NCI-H2029 (cell line): Measurements from ENCODE around the gene BTD.

ENCODE experiments used
- DNase-seq: peaks from one replicate; lab custom pipeline; 2025; lab: John Stamatoyannopoulos, UW

BTD gene, protein sequence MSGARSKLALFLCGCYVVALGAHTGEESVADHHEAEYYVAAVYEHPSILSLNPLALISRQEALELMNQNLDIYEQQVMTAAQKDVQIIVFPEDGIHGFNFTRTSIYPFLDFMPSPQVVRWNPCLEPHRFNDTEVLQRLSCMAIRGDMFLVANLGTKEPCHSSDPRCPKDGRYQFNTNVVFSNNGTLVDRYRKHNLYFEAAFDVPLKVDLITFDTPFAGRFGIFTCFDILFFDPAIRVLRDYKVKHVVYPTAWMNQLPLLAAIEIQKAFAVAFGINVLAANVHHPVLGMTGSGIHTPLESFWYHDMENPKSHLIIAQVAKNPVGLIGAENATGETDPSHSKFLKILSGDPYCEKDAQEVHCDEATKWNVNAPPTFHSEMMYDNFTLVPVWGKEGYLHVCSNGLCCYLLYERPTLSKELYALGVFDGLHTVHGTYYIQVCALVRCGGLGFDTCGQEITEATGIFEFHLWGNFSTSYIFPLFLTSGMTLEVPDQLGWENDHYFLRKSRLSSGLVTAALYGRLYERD

DNA sequence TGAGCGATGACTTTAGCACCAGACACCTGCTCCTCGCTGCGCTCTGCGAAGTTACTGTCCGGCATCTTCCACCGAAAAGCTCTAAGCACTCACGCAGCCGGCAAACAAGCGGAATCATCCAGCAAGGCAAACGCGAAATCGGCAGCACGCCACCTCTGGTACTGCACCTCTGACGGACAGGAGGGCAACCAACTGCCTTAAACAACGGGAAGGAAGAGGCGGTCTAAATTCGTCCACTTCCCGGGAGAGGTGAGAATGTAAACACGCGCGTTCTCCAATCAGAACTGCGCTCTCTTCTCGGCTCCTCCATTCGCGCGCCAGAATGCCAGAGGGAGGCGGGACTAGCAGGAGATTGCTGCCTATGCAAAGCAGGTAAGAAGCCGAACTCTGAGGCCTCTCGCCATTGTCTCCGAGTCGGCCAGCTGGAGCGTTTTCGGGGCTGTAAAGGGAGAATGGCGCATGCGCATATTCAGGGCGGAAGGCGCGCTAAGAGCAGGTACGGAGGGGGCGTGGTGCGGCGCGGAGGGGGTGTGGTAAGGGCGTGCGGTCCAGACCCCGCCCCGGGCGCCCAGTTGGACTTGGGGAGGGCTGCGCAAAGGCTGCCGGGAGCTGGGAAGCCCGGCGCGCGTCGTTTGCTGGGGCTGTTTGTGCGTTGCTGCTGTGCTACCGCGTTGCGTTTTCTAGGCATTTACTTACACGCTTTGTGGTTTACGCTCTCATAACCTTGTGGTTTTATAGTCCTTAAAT lies at the start of gene BTD, which contains the start of gene HACL1:
TSS of gene BTD (plus strand) at position 347 of the 747 bp plus-strand sequence. CDS start 33,695 bp downstream, outside the sequence.
TSS of gene HACL1 (minus strand) at position 171 of the 747 bp plus-strand sequence. CDS start at position 65, 106 bp downstream.
- no peak for DNase-seq

DNA sequence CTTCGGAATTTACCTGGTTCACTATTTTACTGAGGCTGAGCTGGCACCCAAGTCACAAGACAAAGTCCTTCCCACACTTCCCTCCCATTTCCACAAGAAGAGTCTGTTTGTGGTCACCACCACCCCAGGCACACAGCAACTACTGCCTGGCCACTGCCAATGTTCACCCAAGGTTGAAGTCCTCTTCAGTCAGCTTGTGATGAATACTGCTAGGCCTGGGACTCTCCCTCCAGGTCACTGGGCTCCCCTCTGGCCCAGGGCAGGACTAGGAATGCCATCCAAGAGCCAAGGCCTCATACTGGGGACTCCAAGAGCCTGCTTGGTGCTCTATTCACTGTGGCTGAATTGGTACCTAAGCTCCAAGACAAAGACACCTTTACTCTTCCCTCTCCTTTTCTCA lies 49.6 kb upstream of the BTD start:
- no peak for DNase-seq

GRCh38 chr3:15553749-15554148 lies 47.8 kb upstream of the BTD start:
- DNase-seq: no peak

DNA sequence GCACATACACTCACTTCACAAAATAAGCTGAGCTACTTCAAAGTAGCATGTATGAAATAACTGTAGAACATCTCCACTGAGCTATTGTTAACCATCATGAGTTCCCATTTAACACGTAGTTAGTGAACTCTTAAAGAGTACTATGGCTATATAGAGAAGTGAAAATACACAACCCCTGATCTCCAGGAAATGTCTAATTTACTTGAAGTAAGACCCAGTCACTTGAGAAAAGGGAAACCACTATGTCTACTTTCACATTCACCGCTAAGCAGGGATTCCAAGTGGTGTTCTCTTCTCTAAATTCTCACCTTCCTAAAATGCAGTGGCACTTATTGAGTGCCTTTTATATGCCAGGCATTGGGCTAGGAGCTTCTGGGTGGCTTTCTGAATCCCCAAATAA lies 45.0 kb upstream of the BTD start:
- DNase-seq: no peak

DNA sequence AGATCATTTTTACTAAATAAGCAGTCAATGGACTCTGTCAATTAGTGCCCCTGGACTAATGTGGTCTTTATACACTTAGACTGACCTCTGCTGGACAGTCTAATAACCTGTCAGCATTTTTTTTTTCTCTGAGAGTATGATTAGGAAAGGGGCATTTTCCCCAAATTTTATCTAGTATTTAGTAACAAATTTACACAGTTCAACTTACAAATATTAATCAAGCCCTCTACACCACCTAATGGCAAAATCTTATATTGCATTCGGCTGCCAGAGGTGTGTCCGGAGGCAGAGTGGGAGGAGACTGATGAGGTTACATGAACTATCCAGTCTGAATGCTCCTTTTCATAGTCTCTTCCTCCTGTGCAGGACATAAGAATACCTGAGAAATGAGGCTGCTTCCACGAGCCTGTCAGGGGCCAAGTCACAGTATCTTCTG lies 44.0 kb upstream of the BTD start:
- peak; percentile 58 for DNase-seq

- no peak for DNase-seq
These were observed 43.0 kb upstream of the BTD start for GRCh38 chr3:15558581-15558980.

- DNase-seq: no peak
These were observed 39.0 kb upstream of the BTD start for GRCh38 chr3:15562560-15562959.

DNA sequence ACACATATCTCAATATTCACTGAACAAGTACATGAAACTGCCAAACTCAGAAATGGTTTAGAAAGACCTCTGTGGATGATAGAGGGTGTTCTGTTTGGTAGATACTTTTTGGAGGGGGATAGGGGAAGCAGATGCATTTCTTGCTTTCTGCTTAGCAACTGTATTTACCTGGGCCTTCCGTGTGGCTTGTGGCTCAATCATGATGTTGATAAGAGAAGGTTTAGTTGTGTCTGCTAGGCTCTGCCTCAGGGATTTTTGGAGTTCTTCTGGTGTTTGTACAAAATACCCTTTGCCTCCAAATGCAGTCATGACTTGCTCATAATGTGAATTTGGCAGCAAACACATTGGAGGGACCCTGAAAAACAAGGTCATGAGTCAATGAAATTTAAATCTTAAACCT lies 38.4 kb upstream of the BTD start:
- no peak for DNase-seq

DNA sequence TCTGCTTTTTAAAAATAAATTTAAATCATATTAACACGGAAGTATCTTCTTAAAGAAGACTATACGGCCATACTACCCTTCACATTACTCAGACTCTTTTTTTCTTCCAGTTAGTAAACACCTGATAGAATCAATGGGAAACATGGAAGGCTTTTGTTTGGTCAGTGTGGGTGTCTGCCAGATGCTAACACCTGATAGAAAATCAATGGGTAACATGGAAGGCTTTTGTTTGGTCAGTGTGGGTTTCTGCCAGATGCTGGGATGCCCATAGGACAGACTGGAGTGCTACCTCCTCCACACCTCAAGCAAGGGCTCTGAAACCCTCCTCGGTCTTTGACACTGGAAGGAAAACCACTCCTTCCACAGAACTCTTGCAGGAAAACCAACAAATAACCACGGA lies 29.4 kb upstream of the BTD start:
- DNase-seq: peak; percentile 39

DNA sequence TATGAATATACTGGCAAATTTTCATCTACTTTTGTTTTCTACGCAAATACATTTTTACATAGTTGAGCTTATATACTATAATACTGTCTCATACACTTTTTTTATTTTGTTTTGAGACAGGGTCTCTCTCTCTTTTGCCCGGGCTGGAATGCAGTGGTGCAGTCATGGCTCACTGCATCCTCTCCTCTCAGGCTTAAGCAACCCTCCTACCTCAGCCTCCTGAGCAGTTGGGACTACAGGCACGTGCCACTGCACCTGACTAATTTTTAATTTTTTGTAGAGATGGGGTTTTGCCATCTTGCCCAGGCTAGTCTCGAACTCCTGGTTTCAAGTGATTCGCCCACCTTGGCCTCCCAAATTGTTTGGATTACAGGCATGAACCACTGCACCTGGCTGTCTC lies 26.1 kb upstream of the BTD start:
- no peak for DNase-seq

GRCh38 chr3:15576475-15576874 lies 25.1 kb upstream of the BTD start:
- DNase-seq: no peak

GRCh38 chr3:15578289-15578867 lies 23.2 kb upstream of the BTD start:
- no peak for DNase-seq

DNA sequence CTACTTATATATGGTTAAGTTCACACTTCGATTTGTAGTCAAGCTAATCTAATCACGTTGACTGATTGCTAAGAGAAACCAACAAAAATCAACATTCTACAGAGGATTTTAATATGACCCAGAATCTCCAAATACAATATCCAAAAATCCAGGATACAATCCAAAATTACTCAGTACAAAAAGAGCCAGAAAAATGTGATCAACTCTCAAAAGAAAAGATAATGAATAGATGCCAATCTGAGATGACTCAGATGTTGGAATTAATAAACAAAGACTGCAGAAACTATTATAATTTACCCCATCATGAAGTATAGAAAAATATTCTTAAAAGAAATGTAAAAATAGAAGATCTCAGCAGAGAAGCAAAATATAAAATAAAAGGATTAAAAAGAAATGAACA lies 22.5 kb upstream of the BTD start:
- DNase-seq: no peak

- DNase-seq: no peak
These were observed 19.8 kb upstream of the BTD start for GRCh38 chr3:15581471-15582394.

DNA sequence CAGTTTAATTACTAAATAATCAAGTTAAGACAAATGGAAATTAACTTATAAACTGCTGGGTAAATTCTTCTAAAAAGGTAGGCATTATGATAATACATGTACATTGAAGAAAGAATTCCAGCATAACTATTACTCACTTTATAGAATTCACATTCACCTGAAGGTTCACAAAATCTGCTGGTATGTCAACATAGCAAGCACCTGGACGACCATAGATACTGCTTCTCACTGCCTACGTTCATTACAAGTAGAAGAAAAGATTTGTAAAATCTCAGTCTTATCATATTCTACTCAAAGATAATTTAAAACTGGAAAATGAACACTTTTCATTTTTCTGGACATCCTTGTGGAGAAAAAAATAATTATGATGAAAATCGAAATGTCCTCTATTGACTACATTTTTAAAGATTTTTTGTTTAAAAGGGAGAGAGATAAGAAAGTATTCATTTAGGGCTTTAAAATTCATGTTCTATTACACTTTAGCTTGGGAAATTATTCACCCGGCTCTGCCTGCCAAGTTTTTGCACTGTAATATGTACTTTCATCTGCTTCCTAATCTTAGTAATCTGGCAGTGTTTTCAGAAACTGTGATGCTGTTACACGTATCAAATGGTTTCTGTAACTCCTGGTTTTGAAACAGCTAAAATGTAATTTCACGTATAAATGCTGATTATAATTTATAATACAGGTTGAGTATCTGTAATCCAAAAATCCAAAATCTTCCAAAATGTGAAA lies 16.3 kb upstream of the BTD start:
- DNase-seq: no peak

DNA sequence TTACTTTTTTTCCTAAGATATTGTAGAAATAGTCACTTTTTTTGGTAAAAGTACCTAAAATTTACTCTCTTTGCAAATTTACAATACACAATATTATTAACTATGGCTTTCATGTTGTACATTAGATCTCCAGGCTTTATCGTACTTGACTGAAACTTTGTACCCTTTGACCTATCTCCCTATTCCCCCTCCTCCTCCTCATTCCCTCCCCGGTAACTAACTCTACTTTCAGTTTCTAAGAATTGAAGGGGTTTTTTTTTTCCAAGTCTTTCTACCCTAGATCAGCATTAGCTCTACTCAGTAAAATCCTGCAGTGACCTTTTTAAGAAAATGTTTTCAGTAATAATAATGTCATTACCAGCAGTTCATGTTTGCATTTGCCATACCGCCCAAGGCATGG lies 10.3 kb upstream of the BTD start:
- DNase-seq: no peak

DNA sequence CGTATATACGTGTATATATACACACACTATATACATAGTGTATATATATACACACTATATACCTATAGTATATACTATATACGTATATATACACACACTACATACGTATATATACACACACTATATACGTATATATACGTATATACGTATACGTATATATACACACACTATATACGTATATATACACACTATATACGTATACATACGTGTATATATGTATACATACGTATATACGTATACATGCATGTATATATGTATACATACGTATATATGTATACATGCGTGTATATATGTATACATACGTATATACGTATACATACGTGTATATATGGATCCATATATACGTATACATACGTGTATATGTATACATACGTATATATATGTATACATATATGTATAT lies 9.6 kb upstream of the BTD start:
- DNase-seq: no peak

DNA sequence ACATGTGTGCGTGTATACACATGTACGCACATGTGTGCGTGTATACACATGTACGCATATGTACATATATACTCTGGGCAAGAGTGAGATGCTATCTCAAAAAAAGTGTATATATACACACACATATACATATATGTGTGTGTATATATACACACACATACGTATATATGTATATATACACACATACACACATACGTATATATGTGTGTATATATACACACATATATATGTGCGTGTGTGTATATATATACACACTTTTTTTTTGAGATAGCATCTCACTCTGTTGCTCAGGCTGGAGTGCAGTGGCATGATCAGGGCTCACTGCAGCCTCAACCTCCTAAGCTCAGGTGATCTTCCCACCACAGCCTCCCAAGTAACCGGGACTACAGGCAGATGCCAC lies 8.6 kb upstream of the BTD start:
- no peak for DNase-seq

- DNase-seq: no peak
These were observed 5.6 kb upstream of the BTD start for GRCh38 chr3:15595955-15596354.

DNA sequence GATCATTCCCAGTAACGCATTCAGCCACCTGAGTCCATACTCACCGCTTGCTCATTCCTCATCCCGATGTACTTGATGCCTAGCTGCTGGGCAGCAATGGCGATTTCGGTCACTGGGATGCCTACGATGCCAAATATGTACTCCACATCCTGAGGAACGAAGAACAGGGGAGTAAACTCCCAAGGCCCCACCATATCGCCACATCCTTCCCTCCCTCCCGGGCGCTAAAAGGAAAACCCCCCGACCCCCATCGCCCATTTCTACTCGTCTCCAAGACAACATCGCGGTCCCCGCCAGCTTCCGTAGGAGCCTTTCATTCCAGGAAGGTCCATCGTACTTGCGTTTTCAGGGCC lies 523 bp upstream of the BTD start:
- no peak for DNase-seq

- no peak for DNase-seq
These were observed 596 bp downstream of the BTD start for GRCh38 chr3:15602146-15602536.
